K562 (cell line): ENCODE results near the gene CNN3. TPM values are rescaled to one million over a fixed set of nuclear protein-coding genes. Genes with fewer than 3 reads are reported as not detected.

Experiments used
- CBX5 ChIP-seq: IDR thresholded peaks from 2 replicates; pipeline ENCODE4 v1.6.1; 2014; ENCODE audit warnings: low read depth, borderline replicate concordance
- CC2D1A ChIP-seq: fragments of 450-650 bp; IDR thresholded peaks from 2 replicates; pipeline ENCODE4 v1.6.1; 2017; ENCODE audit warnings: mild to moderate bottlenecking
- EGR1 ChIP-seq: fragments of 450-650 bp; conservative IDR thresholded peaks from 2 replicates; pipeline ENCODE4 v1.6.1; 2017; ENCODE audit warnings: mild to moderate bottlenecking
- EWSR1 ChIP-seq: fragments of 450-650 bp; IDR thresholded peaks from 2 replicates; pipeline ENCODE4 v1.6.1; 2018; ENCODE audit warnings: borderline replicate concordance, mild to moderate bottlenecking, low read depth, moderate library complexity; ENCODE audit not compliant: partially characterized antibody
- FOS ChIP-seq: IDR thresholded peaks from 3 replicates; pipeline ENCODE4 v1.6.1; 2011; ENCODE audit not compliant: insufficient read length; ENCODE audit errors: extremely low read depth
- FOXA3 ChIP-seq, 2 experiments: fragments of 450-650 bp in 1 of 2; sonication (generic) in 1 of 2; formaldehyde crosslinking; IDR thresholded peaks in 1 of 2; conservative IDR thresholded peaks in 1 of 2; 2 replicates each; pipeline versions ENCODE4 v1.4.0 to v1.8.0; 2020 to 2022; ENCODE audit warnings: mild to moderate bottlenecking in 2 of 2, missing genetic modification reagents in 1 of 2
- MECOM ChIP-seq: fragments of 250-450 bp; sonication (Bioruptor Pico); IDR thresholded peaks from 2 replicates; pipeline ENCODE4 v1.8.0; 2022; ENCODE audit warnings: inconsistent platforms
- MIER1 ChIP-seq: fragments of 450-650 bp; IDR thresholded peaks from 2 replicates; pipeline ENCODE4 v1.6.1; 2016; ENCODE audit warnings: antibody characterized with exemption, mild to moderate bottlenecking, low read depth
- PCBP2 ChIP-seq: fragments of 200-400 bp; formaldehyde crosslinking; IDR thresholded peaks from 2 replicates; pipeline ENCODE4 v1.6.1; 2018; ENCODE audit warnings: low read length, low read depth, mild to moderate bottlenecking, moderate library complexity; ENCODE audit not compliant: poor library complexity, severe bottlenecking
- PHB2 ChIP-seq: fragments of 450-650 bp; IDR thresholded peaks from 2 replicates; pipeline ENCODE4 v1.6.1; 2017; ENCODE audit warnings: low read depth
- SMC3 ChIP-seq: conservative IDR thresholded peaks from 2 replicates; pipeline ENCODE4 v1.6.1; 2011; ENCODE audit warnings: low read depth, low read length, improper control_type of control experiment; ENCODE audit not compliant: insufficient read depth
- SRSF9 ChIP-seq: fragments of 200-400 bp; formaldehyde crosslinking; IDR thresholded peaks from 2 replicates; pipeline ENCODE4 v1.6.1; 2017; ENCODE audit warnings: low read depth, low read length, borderline replicate concordance
- VEZF1 ChIP-seq: fragments of 200-800 bp; sonication (Bioruptor generic); IDR thresholded peaks from 2 replicates; pipeline ENCODE4 v1.6.1; 2017; ENCODE audit warnings: missing genetic modification characterization, missing compliant biosample characterization
- ZBTB5 ChIP-seq: fragments of 450-650 bp; IDR thresholded peaks from 2 replicates; pipeline ENCODE4 v1.6.1; 2017; ENCODE audit warnings: antibody characterized with exemption
- ZNF12 ChIP-seq: sonication (generic); formaldehyde crosslinking; IDR thresholded peaks from 2 replicates; pipeline ENCODE4 v1.4.0; 2020; ENCODE audit warnings: mild to moderate bottlenecking, missing genetic modification reagents
- ZNF511 ChIP-seq: sonication (generic); formaldehyde crosslinking; IDR thresholded peaks from 2 replicates; pipeline ENCODE4 v1.8.0; 2022; ENCODE audit warnings: mild to moderate bottlenecking, missing genetic modification reagents
- ZNF717 ChIP-seq: fragments of 250-450 bp; sonication (Bioruptor Pico); IDR thresholded peaks from 2 replicates; pipeline ENCODE4 v1.5.0; 2021
- polyA plus RNA-seq, 8 experiments: library from polyadenylated mRNA; depleted of rRNA in 4 of 8; stranded (reverse) in 5 of 8; unstranded in 3 of 8; fragments of >200 nt; fragmentation: Nextera tagmentation in 2 of 8; fragmentation: Illumina TruSeq in 1 of 8; extraction: Ambion mirVana in 2 of 8; extraction: Trizol in 1 of 8; gene quantifications; 2 replicates each; pipeline versions ENCODE4 v1.2.1 to v1.2.3, GENCODE V29; 2011 to 2014; ENCODE audit warnings: inconsistent platforms in 1 of 8, missing spikeins in 1 of 8
- total RNA-seq, 7 experiments: library from RNA; depleted of rRNA in 6 of 7; stranded (reverse); fragments of >200 nt in 6 of 7; fragmentation: Illumina TruSeq in 2 of 7; extraction: Trizol in 2 of 7; gene quantifications; 2 replicates each; pipeline versions ENCODE4 v1.2.1 to v1.2.3, GENCODE V29; 2011 to 2021; ENCODE audit warnings: low replicate concordance in 1 of 7
- TF ChIP-seq, protein P1 (sequence below): fragments of 250-450 bp; sonication (Bioruptor Pico); IDR thresholded peaks from 2 replicates; pipeline ENCODE4 v1.4.0; 2020

Gene CNN3
- total and polyA plus RNA-seq, 9 of the 15 experiments (the other 6 are each of a cell fraction or from before 2014, with no cell fraction given) = 0.06 to 0.62 (median 0.18) TPM; not detected in 4

DNA sequence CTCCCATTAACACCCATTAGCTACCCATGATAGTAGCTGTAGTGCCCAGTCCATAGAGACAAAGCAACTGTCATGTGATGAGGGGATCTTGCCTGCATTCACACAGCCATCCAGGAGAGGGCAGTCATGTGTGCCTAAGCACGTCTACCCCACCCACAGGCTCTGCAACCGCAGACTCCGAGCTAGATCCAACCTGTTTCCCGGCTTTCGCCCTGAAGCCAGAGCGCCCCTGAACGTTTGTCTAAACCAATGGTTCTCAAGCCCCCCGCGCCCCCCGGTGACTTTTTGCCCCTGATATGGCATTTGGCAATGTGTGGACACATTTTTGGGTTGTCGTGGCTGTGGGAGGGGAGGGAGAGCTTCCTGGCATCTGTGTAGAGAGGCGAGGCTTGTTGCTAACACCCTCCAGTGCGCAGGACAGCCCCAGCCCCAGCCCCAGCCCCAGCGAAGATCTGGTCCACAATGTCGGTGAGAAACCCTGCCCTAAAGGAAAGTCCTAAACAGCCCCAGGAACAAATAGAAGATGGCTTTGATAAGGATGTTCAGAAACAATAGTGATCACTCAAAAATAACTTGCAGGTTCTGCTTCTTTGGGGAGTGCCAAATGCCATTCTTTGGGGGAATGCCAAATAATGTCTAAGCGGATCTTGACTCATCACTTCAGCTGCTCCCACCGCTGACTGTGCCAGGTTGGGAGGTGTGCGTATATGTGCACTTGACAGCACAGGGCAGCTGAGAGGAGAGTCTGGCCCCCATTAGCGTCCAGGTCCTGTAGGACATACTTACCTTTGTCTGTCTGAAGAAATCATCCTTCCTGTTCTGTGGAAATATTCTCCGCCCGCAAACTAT, 72.2 kb downstream of the CNN3 start (continued):
- no peak for TF ChIP-seq ZBTB5
- TF ChIP-seq CBX5 = no peak
- no peak for TF ChIP-seq ZNF12 (CRISPR knock-in tag)
- TF ChIP-seq SRSF9 = no peak
- no peak for TF ChIP-seq FOXA3 (CRISPR knock-in tag; conservative IDR thresholded peaks at IDR 0.05 in 1 of 2, IDR thresholded peaks at IDR 0.05 in 1 of 2)
- TF ChIP-seq CC2D1A = peak; percentile 50; the same call in 1 of the 2 replicates
- TF ChIP-seq PCBP2 = no peak
- TF ChIP-seq MECOM (CRISPR knock-in tag) = no peak
- no peak for TF ChIP-seq FOS
- TF ChIP-seq, protein P1, sequence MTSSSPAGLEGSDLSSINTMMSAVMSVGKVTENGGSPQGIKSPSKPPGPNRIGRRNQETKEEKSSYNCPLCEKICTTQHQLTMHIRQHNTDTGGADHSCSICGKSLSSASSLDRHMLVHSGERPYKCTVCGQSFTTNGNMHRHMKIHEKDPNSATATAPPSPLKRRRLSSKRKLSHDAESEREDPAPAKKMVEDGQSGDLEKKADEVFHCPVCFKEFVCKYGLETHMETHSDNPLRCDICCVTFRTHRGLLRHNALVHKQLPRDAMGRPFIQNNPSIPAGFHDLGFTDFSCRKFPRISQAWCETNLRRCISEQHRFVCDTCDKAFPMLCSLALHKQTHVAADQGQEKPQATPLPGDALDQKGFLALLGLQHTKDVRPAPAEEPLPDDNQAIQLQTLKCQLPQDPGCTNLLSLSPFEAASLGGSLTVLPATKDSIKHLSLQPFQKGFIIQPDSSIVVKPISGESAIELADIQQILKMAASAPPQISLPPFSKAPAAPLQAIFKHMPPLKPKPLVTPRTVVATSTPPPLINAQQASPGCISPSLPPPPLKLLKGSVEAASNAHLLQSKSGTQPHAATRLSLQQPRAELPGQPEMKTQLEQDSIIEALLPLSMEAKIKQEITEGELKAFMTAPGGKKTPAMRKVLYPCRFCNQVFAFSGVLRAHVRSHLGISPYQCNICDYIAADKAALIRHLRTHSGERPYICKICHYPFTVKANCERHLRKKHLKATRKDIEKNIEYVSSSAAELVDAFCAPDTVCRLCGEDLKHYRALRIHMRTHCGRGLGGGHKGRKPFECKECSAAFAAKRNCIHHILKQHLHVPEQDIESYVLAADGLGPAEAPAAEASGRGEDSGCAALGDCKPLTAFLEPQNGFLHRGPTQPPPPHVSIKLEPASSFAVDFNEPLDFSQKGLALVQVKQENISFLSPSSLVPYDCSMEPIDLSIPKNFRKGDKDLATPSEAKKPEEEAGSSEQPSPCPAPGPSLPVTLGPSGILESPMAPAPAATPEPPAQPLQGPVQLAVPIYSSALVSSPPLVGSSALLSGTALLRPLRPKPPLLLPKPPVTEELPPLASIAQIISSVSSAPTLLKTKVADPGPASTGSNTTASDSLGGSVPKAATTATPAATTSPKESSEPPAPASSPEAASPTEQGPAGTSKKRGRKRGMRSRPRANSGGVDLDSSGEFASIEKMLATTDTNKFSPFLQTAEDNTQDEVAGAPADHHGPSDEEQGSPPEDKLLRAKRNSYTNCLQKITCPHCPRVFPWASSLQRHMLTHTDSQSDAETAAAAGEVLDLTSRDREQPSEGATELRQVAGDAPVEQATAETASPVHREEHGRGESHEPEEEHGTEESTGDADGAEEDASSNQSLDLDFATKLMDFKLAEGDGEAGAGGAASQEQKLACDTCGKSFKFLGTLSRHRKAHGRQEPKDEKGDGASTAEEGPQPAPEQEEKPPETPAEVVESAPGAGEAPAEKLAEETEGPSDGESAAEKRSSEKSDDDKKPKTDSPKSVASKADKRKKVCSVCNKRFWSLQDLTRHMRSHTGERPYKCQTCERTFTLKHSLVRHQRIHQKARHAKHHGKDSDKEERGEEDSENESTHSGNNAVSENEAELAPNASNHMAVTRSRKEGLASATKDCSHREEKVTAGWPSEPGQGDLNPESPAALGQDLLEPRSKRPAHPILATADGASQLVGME (CRISPR knock-in tag) = no peak
- TF ChIP-seq PHB2 = no peak
- no peak for TF ChIP-seq MIER1
- peak; percentile 92 for TF ChIP-seq SMC3
- no peak for TF ChIP-seq ZNF717 (CRISPR knock-in tag)
- no peak for TF ChIP-seq EWSR1
- no peak for TF ChIP-seq VEZF1 (CRISPR knock-in tag)
- 0 out of 2 replicates have a peak, but pooled peaks have one; percentile 12 for TF ChIP-seq EGR1
- no peak for TF ChIP-seq ZNF511
